NCI-H524 treated with DMSO at 0.1 percent for 48 hours (cell line): Measurements from ENCODE around the gene SPHK2.
"Not testable (repeated sequence)": the region's sequence is repeated elsewhere in the genome, so short reads cannot be mapped to it uniquely, and the experiment has no call there.

Experiments
- DNase-seq: peaks from one replicate; lab custom pipeline; 2025; lab: John Stamatoyannopoulos, UW

Gene SPHK2

GRCh38 chr19:48660852-48661710 lies 41.8 kb downstream of the SPHK2 start:
- no peak for DNase-seq

GRCh38 chr19:48661711-48662090 lies 42.4 kb downstream of the SPHK2 start:
- no peak for DNase-seq

GRCh38 chr19:48663667-48664066 lies 44.4 kb downstream of the SPHK2 start:
- no peak for DNase-seq

- no peak for DNase-seq
These were observed 45.2 kb downstream of the SPHK2 start for GRCh38 chr19:48664476-48664875.

GRCh38 chr19:48665786-48666185 lies 46.5 kb downstream of the SPHK2 start:
- no peak for DNase-seq

- DNase-seq = no peak
These were observed 49.0 kb downstream of the SPHK2 start for GRCh38 chr19:48668332-48668731.

- no peak for DNase-seq
These were observed 49.5 kb downstream of the SPHK2 start for GRCh38 chr19:48668761-48669160.

GRCh38 chr19:48669903-48670668 lies 50.8 kb downstream of the SPHK2 start:
- no peak for DNase-seq

- no peak for DNase-seq
These were observed 51.6 kb downstream of the SPHK2 start for GRCh38 chr19:48670699-48671445.

GRCh38 chr19:48671446-48671995 lies 52.2 kb downstream of the SPHK2 start:
- DNase-seq = no peak

GRCh38 chr19:48672994-48673393 lies 53.7 kb downstream of the SPHK2 start, which contains the start of gene NTN5:
NTN5 (minus strand) TSS chr19:48673017; CDS start chr19:48670986, 2,031 bp downstream.
- no peak for DNase-seq

GRCh38 chr19:48673436-48674100 lies 54.3 kb downstream of the SPHK2 start:
- DNase-seq = no peak

GRCh38 chr19:48674216-48674809 lies 55.0 kb downstream of the SPHK2 start:
- no peak for DNase-seq

GRCh38 chr19:48674921-48675824 lies 55.9 kb downstream of the SPHK2 start:
- peak; percentile 62 for DNase-seq

- no peak for DNase-seq
These were observed 57.2 kb downstream of the SPHK2 start for GRCh38 chr19:48676487-48676886.

- no peak for DNase-seq
These were observed 57.6 kb downstream of the SPHK2 start for GRCh38 chr19:48676887-48677286.

- no peak for DNase-seq
These were observed 58.9 kb downstream of the SPHK2 start for GRCh38 chr19:48678201-48678600.

GRCh38 chr19:48680006-48680405 lies 60.7 kb downstream of the SPHK2 start:
- not testable (repeated sequence) for DNase-seq
